GM19324 (cell line): Measurements from ENCODE around the gene NHS.

Experiments
- ATAC-seq: cut with Tn5 transposase; IDR thresholded peaks from one replicate; pipeline ENCODE4 v1.9.1; 2021; ENCODE audit warnings: mild to moderate bottlenecking, moderate library complexity; ENCODE audit not compliant: unreplicated experiment, low FRiP score

Gene NHS

GRCh38 chrX:17403972-17404371 lies 29.0 kb downstream of the NHS start:
- no peak for ATAC-seq

- no peak for ATAC-seq
Observed at GRCh38 chrX:17405225-17405969, 30.4 kb downstream of the NHS start.

- ATAC-seq, result no peak
Observed at GRCh38 chrX:17409566-17410290, 34.7 kb downstream of the NHS start.

- ATAC-seq, result no peak
Observed at GRCh38 chrX:17410651-17411050, 35.7 kb downstream of the NHS start.

- ATAC-seq, result no peak
Observed at GRCh38 chrX:17411205-17411604, 36.2 kb downstream of the NHS start.

GRCh38 chrX:17412692-17413091 lies 37.7 kb downstream of the NHS start:
- no peak for ATAC-seq

- ATAC-seq, result no peak
Observed at GRCh38 chrX:17413228-17413627, 38.2 kb downstream of the NHS start.

- no peak for ATAC-seq
Observed at GRCh38 chrX:17414027-17414658, 39.1 kb downstream of the NHS start.

- no peak for ATAC-seq
Observed at GRCh38 chrX:17414839-17415238, 39.8 kb downstream of the NHS start.

GRCh38 chrX:17415242-17415810 lies 40.3 kb downstream of the NHS start:
- no peak for ATAC-seq

- ATAC-seq, result no peak
Observed at GRCh38 chrX:17417372-17417771, 42.4 kb downstream of the NHS start.

- no peak for ATAC-seq
Observed at GRCh38 chrX:17425136-17425535, 50.1 kb downstream of the NHS start.

GRCh38 chrX:17425551-17425950 lies 50.6 kb downstream of the NHS start:
- no peak for ATAC-seq

GRCh38 chrX:17431171-17431570 lies 56.2 kb downstream of the NHS start:
- no peak for ATAC-seq

GRCh38 chrX:17432158-17432557 lies 57.2 kb downstream of the NHS start:
- ATAC-seq, result no peak

- ATAC-seq, result no peak
Observed at GRCh38 chrX:17433965-17434364, 59.0 kb downstream of the NHS start.

GRCh38 chrX:17435476-17435875 lies 60.5 kb downstream of the NHS start:
- ATAC-seq, result no peak

- no peak for ATAC-seq
Observed at GRCh38 chrX:17438221-17438620, 63.2 kb downstream of the NHS start.

GRCh38 chrX:17440258-17440657 lies 65.3 kb downstream of the NHS start:
- ATAC-seq, result no peak

- ATAC-seq, result no peak
Observed at GRCh38 chrX:17440836-17441235, 65.8 kb downstream of the NHS start.

GRCh38 chrX:17441965-17442364 lies 67.0 kb downstream of the NHS start:
- no peak for ATAC-seq
